ENCODE data around the gene SLC1A1. TPM values are rescaled to one million over a fixed set of nuclear protein-coding genes. Genes with fewer than 3 reads are reported as not detected.
"Not testable (repeated sequence)": the region's sequence is repeated elsewhere in the genome, so short reads cannot be mapped to it uniquely, and the experiment has no call there.

The SLC1A1 gene
- total RNA-seq, 1 donor from 2014 or later, result 3.9 TPM

- no peak for DNase-seq (ENCODE audit: low spot score)
Measured at GRCh38 chr9:4576448-4576847, 86.2 kb downstream of the SLC1A1 start.

GRCh38 chr9:4579001-4579400 lies 88.7 kb downstream of the SLC1A1 start:
- DNase-seq (ENCODE audit: low spot score), result no peak

- no peak for DNase-seq (ENCODE audit: low spot score)
Measured at GRCh38 chr9:4581035-4581760, 90.9 kb downstream of the SLC1A1 start.

- DNase-seq (ENCODE audit: low spot score), result no peak
Measured at GRCh38 chr9:4581861-4582565, 91.7 kb downstream of the SLC1A1 start.

- no peak for DNase-seq (ENCODE audit: low spot score)
Measured at GRCh38 chr9:4583001-4583400, 92.7 kb downstream of the SLC1A1 start.

GRCh38 chr9:4584636-4585035 lies 94.4 kb downstream of the SLC1A1 start:
- no peak for DNase-seq (ENCODE audit: low spot score)

GRCh38 chr9:4585135-4585534 lies 94.9 kb downstream of the SLC1A1 start:
- DNase-seq (ENCODE audit: low spot score), result no peak

- no peak for DNase-seq (ENCODE audit: low spot score)
Measured at GRCh38 chr9:4588721-4589120, 98.5 kb downstream of the SLC1A1 start.

GRCh38 chr9:4590430-4591122 lies 100.3 kb downstream of the SLC1A1 start:
- no peak for DNase-seq (ENCODE audit: low spot score)

GRCh38 chr9:4591123-4591500 lies 100.8 kb downstream of the SLC1A1 start:
- DNase-seq (ENCODE audit: low spot score), result no peak

GRCh38 chr9:4592295-4592694 lies 102.0 kb downstream of the SLC1A1 start:
- DNase-seq (ENCODE audit: low spot score), result no peak

- no peak for DNase-seq (ENCODE audit: low spot score)
Measured at GRCh38 chr9:4592886-4593285, 102.6 kb downstream of the SLC1A1 start.

- DNase-seq (ENCODE audit: low spot score), result no peak
Measured at GRCh38 chr9:4594545-4594944, 104.3 kb downstream of the SLC1A1 start.

GRCh38 chr9:4594994-4595393 lies 104.7 kb downstream of the SLC1A1 start:
- DNase-seq (ENCODE audit: low spot score), result no peak

GRCh38 chr9:4596165-4596922 lies 106.1 kb downstream of the SLC1A1 start:
- DNase-seq (ENCODE audit: low spot score), result no peak

GRCh38 chr9:4600368-4600767 lies 110.1 kb downstream of the SLC1A1 start:
- no peak for DNase-seq (ENCODE audit: low spot score)

- DNase-seq (ENCODE audit: low spot score), result no peak
Measured at GRCh38 chr9:4603830-4604229, 113.6 kb downstream of the SLC1A1 start.

GRCh38 chr9:4604678-4605095 lies 114.4 kb downstream of the SLC1A1 start:
- DNase-seq (ENCODE audit: low spot score), result peak; percentile 63

GRCh38 chr9:4606033-4606432 lies 115.8 kb downstream of the SLC1A1 start:
- not testable (repeated sequence) for DNase-seq (ENCODE audit: low spot score)

- no peak for DNase-seq (ENCODE audit: low spot score)
Measured at GRCh38 chr9:4614627-4615026, 124.4 kb downstream of the SLC1A1 start.

- DNase-seq (ENCODE audit: low spot score), result no peak
Measured at GRCh38 chr9:4615251-4615650, 125.0 kb downstream of the SLC1A1 start.

- DNase-seq (ENCODE audit: low spot score), result no peak
Measured at GRCh38 chr9:4615778-4616177, 125.5 kb downstream of the SLC1A1 start.
